ENCODE measurements around the gene C6orf62.

- no peak for TF ChIP-seq CTCF (conservative IDR thresholded peaks at IDR 0.05)
- TF ChIP-seq ZFX (IDR thresholded peaks at IDR 0.05), result no peak
These were observed 59.4 kb downstream of the C6orf62 start for GRCh38 chr6:24659561-24659960.

All from C4-2B (cell line).